ENCODE data around the gene GUCD1. TPM values are rescaled to one million over a fixed set of nuclear protein-coding genes. Genes with fewer than 3 reads are reported as not detected.

The GUCD1 gene
- total and polyA plus RNA-seq, 2 of the 8 experiments (the other 6 are each of a cell fraction or from before 2014, with no cell fraction given), result 85.2 to 128 TPM

Other genes with a start within 250 kb of the GUCD1 start
- 7.1 and 7.2 TPM in 2 replicates for gene ADORA2A, start 127.5 kb downstream of the GUCD1 start, total RNA-seq (2021; fragmentation: NEBNext Ultra II Directional; extraction: Animal tissue kit (Norgen Biotek cat#: 25700))
- gene ADORA2A, start 127.5 kb downstream of the GUCD1 start, polyA plus RNA-seq (2011; rRNA removed), result 20.3 and 22.1 TPM in 2 replicates
- not detected in 2 replicates for gene UPB1, start 59.8 kb downstream of the GUCD1 start, total RNA-seq (2021; fragmentation: NEBNext Ultra II Directional; extraction: Animal tissue kit (Norgen Biotek cat#: 25700))
- 0.05 and 0.09 TPM in 2 replicates for gene UPB1, start 59.8 kb downstream of the GUCD1 start, polyA plus RNA-seq (2011; rRNA removed)
- gene SNRPD3, start 861 bp upstream of the GUCD1 start, total RNA-seq (2021; fragmentation: NEBNext Ultra II Directional; extraction: Animal tissue kit (Norgen Biotek cat#: 25700)), result 200 TPM in 2 replicates
- 258 and 455 TPM in 2 replicates for gene SNRPD3, start 861 bp upstream of the GUCD1 start, polyA plus RNA-seq (2011; rRNA removed)
- gene LRRC75B, start 37.9 kb upstream of the GUCD1 start, total RNA-seq (2021; fragmentation: NEBNext Ultra II Directional; extraction: Animal tissue kit (Norgen Biotek cat#: 25700)), result 10.9 and 12.2 TPM in 2 replicates
- gene LRRC75B, start 37.9 kb upstream of the GUCD1 start, polyA plus RNA-seq (2011; rRNA removed), result 26.6 and 39.0 TPM in 2 replicates
- 14.0 and 14.4 TPM in 2 replicates for gene GGT1, start 48.1 kb upstream of the GUCD1 start, total RNA-seq (2021; fragmentation: NEBNext Ultra II Directional; extraction: Animal tissue kit (Norgen Biotek cat#: 25700))
- gene GGT1, start 48.1 kb upstream of the GUCD1 start, polyA plus RNA-seq (2011; rRNA removed), result 29.2 and 44.8 TPM in 2 replicates
- gene PIWIL3, start 219.6 kb upstream of the GUCD1 start, total RNA-seq (2021; fragmentation: NEBNext Ultra II Directional; extraction: Animal tissue kit (Norgen Biotek cat#: 25700)), result 0.33 and 0.34 TPM in 2 replicates
- gene PIWIL3, start 219.6 kb upstream of the GUCD1 start, polyA plus RNA-seq (2011; rRNA removed), result 0.03 and 0.09 TPM in 2 replicates